Astrocyte of the cerebellum (primary cell): Measurements from ENCODE around the gene MPG.

Experiments
- DNase-seq: peaks from one replicate; pipeline ENCODE4 v3.0.0-alpha.2; 2011; ENCODE audit warnings: low read depth
- H3K4me3 ChIP-seq: 2 replicates; pipeline ENCODE4 v1.5.1; 2011; ENCODE audit warnings: mild to moderate bottlenecking, low read depth, low read length, moderate library complexity
- in situ Hi-C: cut with HindIII; loops from 2 replicates; pipeline ENCODE4 v1.10.0; 2017; ENCODE audit warnings: low sequenced_read_pairs
- TF ChIP-seq, protein P1 (sequence below): IDR thresholded peaks from 2 replicates; pipeline ENCODE4 v1.5.1; 2012; ENCODE audit warnings: low read length, low read depth, moderate library complexity, mild to moderate bottlenecking; ENCODE audit errors: missing control alignments

The MPG gene

DNA sequence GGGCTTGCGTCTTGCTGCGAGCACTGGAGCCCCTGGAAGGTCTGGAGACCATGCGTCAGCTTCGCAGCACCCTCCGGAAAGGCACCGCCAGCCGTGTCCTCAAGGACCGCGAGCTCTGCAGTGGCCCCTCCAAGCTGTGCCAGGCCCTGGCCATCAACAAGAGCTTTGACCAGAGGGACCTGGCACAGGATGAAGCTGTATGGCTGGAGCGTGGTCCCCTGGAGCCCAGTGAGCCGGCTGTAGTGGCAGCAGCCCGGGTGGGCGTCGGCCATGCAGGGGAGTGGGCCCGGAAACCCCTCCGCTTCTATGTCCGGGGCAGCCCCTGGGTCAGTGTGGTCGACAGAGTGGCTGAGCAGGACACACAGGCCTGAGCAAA lies 7.4 kb downstream of the MPG start:
- in situ Hi-C loops = no loop called here
- DNase-seq = no peak
- no peak overlapping the region for H3K4me3 ChIP-seq
- TF ChIP-seq, protein P1, sequence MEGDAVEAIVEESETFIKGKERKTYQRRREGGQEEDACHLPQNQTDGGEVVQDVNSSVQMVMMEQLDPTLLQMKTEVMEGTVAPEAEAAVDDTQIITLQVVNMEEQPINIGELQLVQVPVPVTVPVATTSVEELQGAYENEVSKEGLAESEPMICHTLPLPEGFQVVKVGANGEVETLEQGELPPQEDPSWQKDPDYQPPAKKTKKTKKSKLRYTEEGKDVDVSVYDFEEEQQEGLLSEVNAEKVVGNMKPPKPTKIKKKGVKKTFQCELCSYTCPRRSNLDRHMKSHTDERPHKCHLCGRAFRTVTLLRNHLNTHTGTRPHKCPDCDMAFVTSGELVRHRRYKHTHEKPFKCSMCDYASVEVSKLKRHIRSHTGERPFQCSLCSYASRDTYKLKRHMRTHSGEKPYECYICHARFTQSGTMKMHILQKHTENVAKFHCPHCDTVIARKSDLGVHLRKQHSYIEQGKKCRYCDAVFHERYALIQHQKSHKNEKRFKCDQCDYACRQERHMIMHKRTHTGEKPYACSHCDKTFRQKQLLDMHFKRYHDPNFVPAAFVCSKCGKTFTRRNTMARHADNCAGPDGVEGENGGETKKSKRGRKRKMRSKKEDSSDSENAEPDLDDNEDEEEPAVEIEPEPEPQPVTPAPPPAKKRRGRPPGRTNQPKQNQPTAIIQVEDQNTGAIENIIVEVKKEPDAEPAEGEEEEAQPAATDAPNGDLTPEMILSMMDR = no peak

DNA sequence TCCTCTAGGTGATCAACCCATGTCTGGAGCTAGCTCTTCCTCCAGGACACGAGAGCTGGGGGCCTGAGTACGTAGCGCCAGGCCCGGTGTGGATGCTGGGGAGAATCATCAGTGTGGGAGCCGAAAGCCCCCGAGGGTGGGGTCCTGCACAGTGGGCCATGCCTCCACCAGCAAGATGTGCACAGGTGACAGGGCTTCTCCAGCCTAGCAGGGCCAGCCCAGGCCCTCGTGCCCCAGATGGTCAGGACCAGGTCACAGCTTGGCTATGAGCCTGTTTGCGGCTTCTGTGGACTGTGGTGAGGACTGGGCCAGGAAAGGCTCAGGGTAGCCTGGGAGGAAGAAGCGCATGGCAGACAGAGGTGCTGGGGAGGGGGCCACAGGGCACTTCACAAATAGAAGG lies 7.8 kb downstream of the MPG start:
- no peak overlapping the region for H3K4me3 ChIP-seq
- DNase-seq = no peak
- in situ Hi-C loops = no loop called here
- TF ChIP-seq, protein P1 = no peak

DNA sequence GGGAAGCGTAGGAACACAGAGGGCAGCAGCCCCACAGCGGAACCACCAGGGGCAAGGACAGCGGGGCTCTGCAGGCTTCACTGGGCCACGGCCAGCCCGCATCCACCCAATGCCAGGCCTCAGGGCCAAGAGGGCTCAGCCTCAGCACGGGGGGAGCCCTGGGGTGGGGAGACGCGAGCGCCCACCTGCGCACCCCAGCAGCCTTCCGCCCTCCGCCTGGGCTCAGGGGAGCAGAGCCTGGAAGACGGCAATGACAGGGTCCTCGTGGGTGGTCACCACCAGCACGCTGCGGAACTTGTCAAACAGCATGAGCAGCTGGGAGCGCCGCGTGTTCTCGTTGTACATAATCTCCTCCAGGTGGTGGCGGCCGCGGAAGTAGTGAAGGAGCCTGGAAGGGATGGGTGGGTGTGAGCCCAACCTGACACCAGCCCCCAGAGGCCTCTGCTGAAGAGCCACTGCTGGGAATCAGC lies 8.5 kb downstream of the MPG start:
- in situ Hi-C loops = no loop called here
- DNase-seq = no peak
- TF ChIP-seq, protein P1 = no peak
- H3K4me3 ChIP-seq = no peak overlapping the region

DNA sequence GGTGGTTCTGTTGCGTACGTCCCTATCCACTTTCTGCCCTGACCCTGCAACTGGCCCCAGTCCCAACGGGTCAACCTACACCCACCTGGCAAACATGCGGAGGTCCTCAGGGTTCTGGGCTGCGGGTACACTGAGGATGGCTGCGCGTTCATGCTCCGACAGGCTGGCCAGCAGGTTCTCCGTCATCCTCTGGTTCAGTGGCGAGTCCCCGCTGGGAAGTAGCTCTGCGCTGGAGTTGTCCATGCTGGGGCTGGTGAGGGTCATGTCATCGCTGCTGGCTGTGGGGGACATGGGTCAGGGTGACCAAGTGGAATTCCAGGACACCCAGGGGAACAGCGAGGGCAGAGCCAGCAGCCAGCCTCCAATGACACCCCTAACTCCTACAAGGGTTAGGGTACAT lies 10.6 kb downstream of the MPG start:
- TF ChIP-seq, protein P1 = no peak
- DNase-seq = no peak
- H3K4me3 ChIP-seq = no peak overlapping the region
- in situ Hi-C loops = no loop called here

DNA sequence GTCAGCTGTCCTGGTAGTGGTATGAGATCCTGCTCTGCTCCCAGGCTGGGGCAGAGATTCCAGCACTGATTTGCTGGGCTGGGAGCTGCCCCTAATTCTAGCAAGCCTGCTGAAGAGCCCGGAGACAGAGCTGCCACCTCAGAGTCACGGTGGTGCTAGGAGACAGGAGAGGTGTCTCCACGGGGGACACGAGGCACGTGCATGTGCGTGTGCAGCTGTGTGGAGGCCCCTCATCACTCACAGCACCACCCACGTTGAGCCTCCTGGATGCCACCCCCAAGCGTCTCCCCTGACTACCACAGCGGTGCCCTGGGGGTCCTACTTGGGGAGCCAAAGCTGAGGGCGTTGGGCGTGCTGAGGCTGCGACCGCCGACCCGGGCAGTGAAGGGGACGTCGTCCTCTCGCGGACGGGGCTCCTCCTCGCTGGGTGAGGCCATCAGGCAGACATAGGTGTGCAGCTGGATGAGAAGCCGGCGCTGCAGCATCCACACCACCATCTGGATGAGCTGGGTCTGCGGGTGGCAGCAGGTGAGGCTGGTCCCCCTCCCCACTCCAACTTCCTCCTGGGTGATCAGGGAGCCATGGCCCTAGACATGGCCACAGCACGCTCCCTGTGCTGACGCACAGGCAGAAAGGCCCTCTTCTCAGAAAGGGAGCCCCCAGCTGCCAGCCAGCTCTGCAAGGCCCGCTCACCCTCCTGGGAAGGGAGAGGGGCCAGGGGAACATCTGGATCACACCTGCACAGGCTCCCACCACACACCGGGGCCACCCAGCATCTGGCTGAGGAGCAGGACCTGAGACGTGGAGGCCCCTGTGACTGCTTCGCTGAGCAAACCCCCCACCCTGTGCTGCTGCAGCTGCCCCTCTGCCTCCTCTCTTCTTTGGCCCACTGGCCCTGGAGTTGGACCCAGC lies 11.6 kb downstream of the MPG start:
- no peak overlapping the region for H3K4me3 ChIP-seq
- in situ Hi-C loops = no loop called here
- TF ChIP-seq, protein P1 = no peak
- DNase-seq = no peak

DNA sequence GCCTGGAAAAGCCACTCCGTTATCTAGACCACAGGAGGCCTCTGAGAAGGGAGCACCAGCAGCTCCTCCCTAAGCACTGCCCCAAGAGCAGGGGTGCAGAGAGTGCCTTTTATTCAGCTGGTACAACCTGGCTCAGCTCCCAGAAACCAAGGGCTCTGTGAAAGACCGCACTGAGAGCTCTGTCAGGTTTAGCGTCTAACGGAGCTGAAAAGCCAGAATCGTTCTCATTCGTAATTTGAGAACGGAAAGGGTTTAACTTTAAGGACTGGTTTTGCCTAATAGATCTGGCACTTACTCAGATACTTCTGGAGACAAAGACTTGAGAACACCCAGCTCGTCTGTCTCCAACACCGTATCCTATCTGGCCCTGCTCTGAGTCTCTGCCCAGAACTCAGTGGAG lies 13.5 kb downstream of the MPG start:
- TF ChIP-seq, protein P1 = no peak
- DNase-seq = no peak
- H3K4me3 ChIP-seq = no peak overlapping the region
- in situ Hi-C loops = no loop called here
